ENCODE data around the gene NOL6. TPM values are rescaled to one million over a fixed set of nuclear protein-coding genes. Genes with fewer than 3 reads are reported as not detected.

Gene NOL6
- total RNA-seq, 4 donors from 2014 or later = 13.0 to 32.3 (median 27.0) TPM

GRCh38 chr9:33438926-33439680 lies 34.6 kb downstream of the NOL6 start:
- Histone ChIP-seq H3K9me3 (no peaks in the 10 kb centered on the region), H3K36me3 (no peaks in the 10 kb centered on the region), H3K27ac (no peak overlapping the region), H3K27me3 (no peaks in the 10 kb centered on the region), H3K4me1 (peaks cover 8 to 16% of the 10 kb centered on the region in 2 donors), H3K4me3 (replicated peaks in 1 of 3) (no peak overlapping the region)
- no peak for DNase-seq
- TF ChIP-seq POLR2A (IDR thresholded peaks at IDR 0.05) = no peak
- no peak for TF ChIP-seq CTCF (IDR thresholded peaks at IDR 0.05)
- 57 to 78% methylated on average over 7 of the region's 7 CpGs for WGBS, 2 donors
- intact Hi-C loops (cut with DNase I) = no loop called here

DNA sequence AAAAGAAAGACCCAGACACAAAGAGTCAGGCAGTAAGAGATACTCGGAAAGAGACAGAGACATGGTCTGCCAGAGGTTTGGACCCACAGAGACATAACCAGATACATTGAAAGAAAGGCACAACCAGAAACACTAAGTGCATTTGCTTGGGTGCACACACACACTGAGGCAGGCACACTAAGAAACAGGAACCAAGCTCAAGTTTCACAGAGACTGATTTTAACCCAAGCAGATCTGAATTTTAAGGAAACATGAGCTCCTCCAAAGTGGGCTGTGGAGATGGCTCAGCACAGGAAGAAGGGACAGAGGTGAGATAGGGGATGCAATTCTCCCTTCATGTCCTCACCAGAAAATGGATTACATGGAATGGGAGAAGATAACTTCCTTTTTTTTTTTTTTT lies 35.8 kb downstream of the NOL6 start:
- no peak for DNase-seq
- H3K27me3 ChIP-seq = no peaks in the 10 kb centered on the region
- intact Hi-C loops (cut with DNase I) = no loop called here
- TF ChIP-seq CTCF (IDR thresholded peaks at IDR 0.05) (no peak), POLR2A (IDR thresholded peaks at IDR 0.05) (no peak)
- H3K4me3 ChIP-seq (replicated peaks in 1 of 3) = no peak overlapping the region
- H3K9me3 ChIP-seq = no peaks in the 10 kb centered on the region
- peaks cover 8 to 16% of the 10 kb centered on the region in 2 donors for H3K4me1 ChIP-seq
- H3K27ac ChIP-seq = no peak overlapping the region
- no peaks in the 10 kb centered on the region for H3K36me3 ChIP-seq
- 92 to 94% methylated on average over 1 of the region's 1 CpG for WGBS, 2 donors

DNA sequence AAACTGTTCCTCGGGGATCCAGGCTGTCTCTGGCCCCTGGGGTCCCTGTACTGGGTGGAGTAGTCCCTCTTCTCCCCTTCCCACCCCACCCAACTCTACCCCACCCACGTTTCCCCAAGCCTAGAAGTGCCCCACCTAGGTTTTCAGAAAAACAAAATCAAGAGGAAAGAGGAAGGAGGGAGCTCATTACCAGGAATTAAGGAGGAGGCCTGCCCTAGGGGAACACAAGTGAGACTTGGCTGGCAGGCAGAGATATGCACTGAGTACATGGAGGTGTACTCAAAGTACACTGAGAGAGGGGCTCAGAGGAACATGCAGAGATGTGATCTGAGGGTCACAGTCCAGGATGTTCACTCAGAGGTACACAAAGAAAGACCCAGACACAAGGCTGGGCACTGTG lies 36.5 kb downstream of the NOL6 start:
- WGBS, 2 donors = 36 to 51% methylated on average over 2 of the region's 2 CpGs
- no peak overlapping the region for H3K4me3 ChIP-seq (replicated peaks in 1 of 3)
- intact Hi-C loops (cut with DNase I) = no loop called here
- no peak overlapping the region for H3K27ac ChIP-seq
- no peak for DNase-seq
- H3K36me3 ChIP-seq = no peaks in the 10 kb centered on the region
- H3K27me3 ChIP-seq = no peaks in the 10 kb centered on the region
- no peak for TF ChIP-seq POLR2A (IDR thresholded peaks at IDR 0.05)
- no peak for TF ChIP-seq CTCF (IDR thresholded peaks at IDR 0.05)
- H3K4me1 ChIP-seq = peaks cover 8 to 16% of the 10 kb centered on the region in 2 donors
- no peaks in the 10 kb centered on the region for H3K9me3 ChIP-seq

DNA sequence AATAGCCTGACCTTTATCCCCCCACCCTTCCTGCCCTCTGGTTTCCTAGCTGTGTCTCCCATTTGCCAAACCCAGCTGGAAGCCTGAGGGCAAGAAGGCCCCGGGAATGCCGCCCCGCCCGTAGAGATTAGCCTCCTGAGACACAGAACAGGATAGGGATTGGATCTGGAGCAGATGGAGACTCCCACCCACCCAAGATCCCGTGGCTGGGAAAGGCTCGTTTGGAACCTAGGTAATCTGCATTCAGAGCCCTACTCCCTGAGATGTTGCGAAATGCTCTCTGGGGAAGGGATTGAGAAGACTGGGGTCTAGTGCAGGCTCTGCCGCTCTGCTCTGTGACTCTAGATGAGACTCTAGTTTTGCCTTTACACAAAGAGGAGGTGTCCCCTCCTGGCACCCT lies 37.3 kb downstream of the NOL6 start:
- no peaks in the 10 kb centered on the region for H3K27me3 ChIP-seq
- TF ChIP-seq POLR2A (IDR thresholded peaks at IDR 0.05) (no peak), CTCF (IDR thresholded peaks at IDR 0.05) (no peak)
- H3K27ac ChIP-seq = no peak overlapping the region
- no peaks in the 10 kb centered on the region for H3K36me3 ChIP-seq
- no peak overlapping the region for H3K4me3 ChIP-seq (replicated peaks in 1 of 3)
- DNase-seq = no peak
- intact Hi-C loops (cut with DNase I) = no loop called here
- 70 to 71% methylated on average over 8 of the region's 8 CpGs for WGBS, 2 donors
- no peaks in the 10 kb centered on the region for H3K9me3 ChIP-seq
- peaks cover 8 to 16% of the 10 kb centered on the region in 2 donors for H3K4me1 ChIP-seq

DNA sequence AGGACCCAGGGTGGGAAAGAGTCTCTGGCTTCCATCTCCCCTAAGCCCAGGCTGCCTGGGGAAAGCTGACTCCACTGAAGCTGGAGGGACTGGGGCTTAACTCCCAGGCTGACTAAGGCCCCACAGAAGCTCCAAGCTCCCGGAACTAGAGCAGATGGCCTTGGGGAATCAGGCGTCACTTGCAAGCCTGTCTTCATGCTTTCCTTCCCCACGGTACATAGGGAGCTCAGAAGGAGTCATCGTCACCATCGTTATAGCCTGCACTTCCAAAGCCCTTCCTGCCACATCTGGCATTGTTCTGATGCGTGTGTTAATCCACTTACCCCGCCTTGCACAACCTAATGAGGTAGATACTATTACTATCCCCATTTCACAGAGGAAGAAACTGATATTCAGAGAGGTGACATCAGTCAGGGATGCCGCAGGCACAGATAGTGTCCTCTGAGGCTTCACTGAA lies 37.9 kb downstream of the NOL6 start:
- H3K4me3 ChIP-seq (replicated peaks in 1 of 3) = no peak overlapping the region
- no peaks in the 10 kb centered on the region for H3K27me3 ChIP-seq
- intact Hi-C loops (cut with DNase I) = no loop called here
- DNase-seq = no peak
- H3K4me1 ChIP-seq = peaks cover 8 to 16% of the 10 kb centered on the region in 2 donors
- H3K36me3 ChIP-seq = no peaks in the 10 kb centered on the region
- TF ChIP-seq CTCF (IDR thresholded peaks at IDR 0.05) = no peak
- no peak for TF ChIP-seq POLR2A (IDR thresholded peaks at IDR 0.05)
- 85 to 95% methylated on average over 8 of the region's 8 CpGs for WGBS, 2 donors
- no peaks in the 10 kb centered on the region for H3K9me3 ChIP-seq
- H3K27ac ChIP-seq = no peak overlapping the region

All from thyroid gland (tissue), 4 donors.